ENCODE results near the gene JUNB.
"Not testable (repeated sequence)": the region's sequence is repeated elsewhere in the genome, so short reads cannot be mapped to it uniquely, and the experiment has no call there.

JUNB gene

DNA sequence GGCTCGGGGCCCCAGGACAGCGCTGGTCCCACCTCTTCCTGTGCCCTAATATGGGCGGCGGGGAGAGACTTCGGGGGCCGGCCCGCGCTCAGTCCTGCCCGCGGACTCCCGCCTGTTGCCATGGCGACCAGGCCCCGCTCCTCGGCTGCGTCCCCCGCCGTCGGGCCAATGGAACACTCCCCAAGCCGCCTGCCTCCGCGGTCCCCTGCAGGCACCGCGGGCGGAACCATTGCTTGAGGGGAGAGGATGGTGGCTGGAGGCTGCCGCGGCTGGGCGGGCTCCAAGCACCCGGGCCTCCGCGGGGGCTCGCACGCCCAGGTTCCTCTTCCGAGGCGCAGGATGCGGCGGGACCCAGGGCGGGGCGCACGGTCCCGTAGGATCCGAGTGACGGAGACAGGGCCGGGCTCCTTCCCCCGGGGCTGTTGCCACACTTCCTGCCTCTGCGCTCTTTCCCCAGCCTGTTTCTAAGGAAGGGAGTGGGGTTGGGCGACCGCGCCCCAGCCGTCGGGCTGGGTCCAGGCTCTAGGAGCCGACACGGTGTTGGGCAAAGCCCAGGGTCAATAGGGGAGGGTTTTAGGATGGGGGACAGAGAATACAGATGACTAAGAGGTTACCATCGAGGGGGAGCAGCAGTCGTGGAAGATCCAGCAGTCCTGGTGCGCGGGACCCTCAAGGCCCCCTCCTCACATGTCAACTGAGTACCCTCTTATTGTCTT is 1.2 kb upstream of the JUNB start:
- DNase-seq, result peak; percentile 43 to 74

GRCh38 chr19:12790628-12791344 is 500 bp upstream of the JUNB start:
- no peak for DNase-seq

DNA sequence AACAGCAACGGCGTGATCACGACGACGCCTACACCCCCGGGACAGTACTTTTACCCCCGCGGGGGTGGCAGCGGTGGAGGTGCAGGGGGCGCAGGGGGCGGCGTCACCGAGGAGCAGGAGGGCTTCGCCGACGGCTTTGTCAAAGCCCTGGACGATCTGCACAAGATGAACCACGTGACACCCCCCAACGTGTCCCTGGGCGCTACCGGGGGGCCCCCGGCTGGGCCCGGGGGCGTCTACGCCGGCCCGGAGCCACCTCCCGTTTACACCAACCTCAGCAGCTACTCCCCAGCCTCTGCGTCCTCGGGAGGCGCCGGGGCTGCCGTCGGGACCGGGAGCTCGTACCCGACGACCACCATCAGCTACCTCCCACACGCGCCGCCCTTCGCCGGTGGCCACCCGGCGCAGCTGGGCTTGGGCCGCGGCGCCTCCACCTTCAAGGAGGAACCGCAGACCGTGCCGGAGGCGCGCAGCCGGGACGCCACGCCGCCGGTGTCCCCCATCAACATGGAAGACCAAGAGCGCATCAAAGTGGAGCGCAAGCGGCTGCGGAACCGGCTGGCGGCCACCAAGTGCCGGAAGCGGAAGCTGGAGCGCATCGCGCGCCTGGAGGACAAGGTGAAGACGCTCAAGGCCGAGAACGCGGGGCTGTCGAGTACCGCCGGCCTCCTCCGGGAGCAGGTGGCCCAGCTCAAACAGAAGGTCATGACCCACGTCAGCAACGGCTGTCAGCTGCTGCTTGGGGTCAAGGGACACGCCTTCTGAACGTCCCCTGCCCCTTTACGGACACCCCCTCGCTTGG is 966 bp downstream of the JUNB start:
- no peak for DNase-seq

- DNase-seq, result no peak
Measured at GRCh38 chr19:12792853-12793289, 1.6 kb downstream of the JUNB start.

GRCh38 chr19:12793290-12794195 is 2.3 kb downstream of the JUNB start:
- DNase-seq, result peak; percentile 46 to 60

DNA sequence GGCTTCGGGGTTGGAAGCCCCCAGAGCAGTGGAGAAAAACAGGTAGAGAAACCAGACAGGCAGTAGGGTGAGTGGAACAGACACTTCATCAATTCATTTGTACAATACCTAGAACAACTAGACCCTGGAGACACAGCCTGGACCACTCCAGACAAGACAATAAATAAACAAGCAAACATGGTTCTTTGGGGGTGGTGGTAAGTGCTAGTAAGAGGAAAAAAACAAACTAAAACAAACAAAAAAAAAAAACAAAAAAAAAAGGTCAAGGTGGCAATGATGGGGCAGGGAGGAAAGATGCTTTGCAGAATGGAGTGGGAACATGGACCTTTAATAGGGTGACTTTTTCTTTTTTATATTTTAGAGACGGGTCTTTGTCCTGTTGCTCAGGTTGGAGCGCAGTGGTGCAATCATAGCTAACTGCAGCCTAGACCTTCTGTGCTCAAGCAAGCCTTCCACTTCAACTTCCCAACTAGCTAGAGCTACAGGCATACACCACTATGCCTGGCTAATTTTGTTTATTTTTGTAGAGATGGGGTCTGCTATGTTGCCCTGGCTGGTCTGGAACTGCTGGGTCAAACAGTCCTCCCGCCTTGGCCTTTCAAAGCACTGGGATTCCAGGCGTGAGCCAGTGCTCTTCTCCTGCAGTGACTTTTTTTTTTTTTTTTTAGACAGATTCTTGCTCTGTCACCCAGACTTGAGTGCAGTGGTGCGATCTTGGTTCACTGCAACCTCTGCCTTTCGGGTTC is 3.1 kb downstream of the JUNB start:
- no peak for DNase-seq

GRCh38 chr19:12794971-12795381 is 3.7 kb downstream of the JUNB start:
- no peak for DNase-seq

DNA sequence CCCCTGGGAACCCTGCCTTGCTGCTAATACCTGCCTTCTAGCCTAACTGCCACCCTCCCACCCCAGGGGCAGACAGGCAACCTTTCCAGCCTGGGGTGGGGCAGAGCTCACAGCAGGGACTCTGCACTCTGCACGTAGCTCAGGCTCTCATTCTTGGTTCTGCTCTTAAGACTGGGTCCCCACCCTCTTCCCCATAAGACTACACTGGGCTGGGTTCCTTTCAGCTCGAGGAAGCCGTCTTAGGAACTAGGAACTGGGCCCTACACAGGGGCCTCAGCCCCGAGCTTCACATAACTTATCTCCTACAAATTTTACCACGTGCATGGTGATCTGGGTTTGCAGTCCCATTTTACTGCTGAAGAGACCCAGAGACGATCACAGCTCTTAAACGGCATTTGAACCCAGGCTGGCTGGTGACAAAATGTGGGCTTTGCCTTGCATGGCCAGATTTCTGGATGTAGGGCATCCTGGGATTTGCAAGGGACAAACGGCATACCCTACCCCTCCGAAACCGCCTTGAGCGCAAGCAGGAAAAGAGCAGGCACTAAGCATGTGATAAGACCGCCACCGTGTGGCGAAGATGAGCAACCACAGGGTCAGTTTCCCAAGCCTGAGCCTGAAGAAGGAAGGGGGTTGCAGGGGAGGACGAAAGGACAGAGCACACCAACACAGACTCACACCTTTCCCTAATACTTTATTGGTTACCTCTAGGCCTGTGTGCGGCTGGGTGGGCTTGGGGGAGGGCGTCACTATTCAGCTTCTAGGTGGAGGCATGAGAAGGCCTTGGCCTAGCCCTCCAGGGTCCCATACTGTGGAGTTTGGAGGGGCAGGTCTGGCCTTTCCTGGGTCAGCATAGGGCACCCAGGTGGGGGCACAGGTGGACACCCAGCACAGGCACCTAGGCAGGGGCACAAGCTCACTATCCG is 5.1 kb downstream of the JUNB start:
- DNase-seq, result peak; percentile 38 to 42

DNA sequence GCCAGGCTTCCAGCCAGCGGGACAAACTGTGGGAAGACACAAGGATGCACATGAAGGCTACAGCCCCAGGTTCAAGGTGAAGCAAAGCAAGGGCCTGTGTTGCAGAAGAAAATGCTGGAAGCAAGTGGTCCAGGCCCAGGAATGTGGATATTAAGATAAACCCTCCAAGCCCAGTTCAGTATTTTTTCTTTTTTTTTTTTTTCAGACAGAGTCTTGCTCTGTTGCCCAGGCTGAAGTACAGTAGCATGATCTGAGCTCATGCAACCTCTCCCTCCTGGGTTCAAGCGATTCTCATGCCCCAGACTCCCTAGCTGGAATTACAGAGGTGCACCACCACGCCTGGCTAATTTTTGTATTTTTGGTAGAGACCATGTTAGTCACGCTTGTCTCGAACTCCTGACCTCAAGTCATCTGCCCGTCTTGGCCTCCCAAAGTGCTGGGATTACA is 5.9 kb downstream of the JUNB start:
- DNase-seq, result no peak

DNA sequence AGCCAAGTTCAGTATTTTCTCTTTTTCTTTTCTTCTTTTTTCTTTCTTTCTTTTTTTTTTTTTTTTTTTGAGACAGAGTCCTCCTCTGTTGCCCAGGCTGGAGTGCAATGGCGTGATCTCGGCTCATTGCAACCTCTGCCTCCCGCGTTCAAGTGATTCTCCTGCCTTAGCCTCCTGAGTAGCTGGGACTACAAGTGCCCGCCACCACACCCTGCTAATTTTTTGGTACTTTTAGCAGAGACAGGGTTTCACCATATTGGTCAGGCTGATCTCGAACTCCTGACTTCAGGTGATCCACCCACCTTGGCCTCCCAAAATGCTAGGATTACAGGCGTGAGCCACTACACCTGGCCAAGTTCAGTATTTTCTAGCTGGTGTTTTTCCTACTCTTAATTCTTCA is 6.3 kb downstream of the JUNB start:
- not testable (repeated sequence) for DNase-seq

GRCh38 chr19:12799742-12800465 is 8.6 kb downstream of the JUNB start:
- DNase-seq, result no peak

- DNase-seq, result no peak
Measured at GRCh38 chr19:12800466-12800770, 9.1 kb downstream of the JUNB start.

GRCh38 chr19:12800923-12801465 is 9.7 kb downstream of the JUNB start:
- DNase-seq, result no peak

- peak; percentile 43 to 55 for DNase-seq
Measured at GRCh38 chr19:12801466-12802266, 10.4 kb downstream of the JUNB start, which contains the start of the genes PRDX2 and THSD8. PRDX2 (minus strand) TSS chr19:12801800; CDS start chr19:12801261, 539 bp downstream. THSD8 (plus strand) TSS chr19:12802069; CDS start chr19:12802072, 3 bp downstream.

DNA sequence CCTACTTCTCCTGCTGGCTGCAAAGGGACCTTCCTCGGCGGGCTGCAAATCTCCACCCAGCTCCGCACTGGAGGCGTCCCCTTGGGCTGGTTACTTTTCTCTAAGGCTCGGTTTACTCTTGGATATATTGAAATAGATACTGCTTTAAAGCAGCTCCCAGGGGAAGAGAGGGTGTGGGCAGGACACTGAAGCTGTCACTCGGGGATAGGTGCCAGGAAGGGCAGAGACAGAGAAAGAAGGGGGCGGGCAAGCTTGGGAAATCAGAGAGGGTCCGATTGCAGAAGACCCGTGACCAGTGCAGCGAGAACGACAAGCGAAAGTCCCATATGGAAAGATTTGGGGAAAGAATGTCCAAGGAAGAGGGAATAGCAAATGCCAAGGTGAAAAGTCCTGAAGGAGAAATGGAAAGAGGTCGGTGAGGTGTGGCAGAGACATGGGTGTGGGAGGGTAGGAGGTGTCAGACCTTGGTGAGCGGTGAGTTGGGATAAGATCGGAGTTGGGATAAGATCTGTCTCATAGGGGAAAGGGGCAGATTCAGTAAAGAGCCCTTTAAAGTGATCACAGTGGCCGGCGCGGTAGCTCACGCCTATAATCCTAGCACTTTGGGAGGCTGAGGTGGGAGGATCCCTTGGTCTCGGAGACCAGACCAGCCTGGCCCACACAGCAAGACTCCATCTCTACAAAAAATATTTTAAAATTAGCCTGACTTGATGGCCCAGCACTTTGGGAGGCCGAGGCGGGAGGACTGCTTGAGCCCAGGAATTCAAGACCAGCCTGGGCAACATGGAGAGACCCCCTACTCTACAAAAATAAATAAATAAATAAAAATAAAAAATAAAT is 11.2 kb downstream of the JUNB start:
- no peak for DNase-seq

DNA sequence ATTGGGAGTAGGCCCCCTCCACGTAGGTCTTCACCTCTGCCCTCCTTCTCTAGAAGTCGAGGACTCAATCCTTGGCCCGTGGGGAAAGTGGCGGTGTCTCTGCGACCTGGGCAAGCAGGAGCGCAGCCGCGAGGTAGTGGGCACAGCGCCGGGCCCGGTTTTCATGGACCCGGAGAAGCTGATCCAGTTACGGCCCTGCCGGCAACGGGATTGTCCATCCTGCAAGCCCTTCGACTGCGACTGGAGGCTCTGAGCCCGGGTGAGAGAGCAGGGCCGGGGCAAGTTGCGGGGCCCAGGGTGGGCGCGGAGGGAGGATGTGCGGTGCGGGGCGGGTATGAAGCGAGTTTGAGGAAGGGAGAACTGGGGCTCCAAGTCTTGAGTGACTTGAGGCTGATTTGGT is 12.8 kb downstream of the JUNB start:
- DNase-seq, result no peak

- peak; percentile 54 to 77 for DNase-seq
Measured at GRCh38 chr19:12806242-12807081, 15.2 kb downstream of the JUNB start, which contains the start of gene RNASEH2A. RNASEH2A (plus strand) TSS chr19:12806584; CDS start chr19:12806674, 90 bp downstream.

All from NCI-H187 (cell line).